Stimulated activated CD4-positive, alpha-beta T cell treated with anti-CD3 and anti-CD28 coated beads, Interleukin-4, amount 100 ng/mL, for 24 hours (primary cell): ENCODE results near the gene MUC5B.
"Not testable (repeated sequence)": the region's sequence is repeated elsewhere in the genome, so short reads cannot be mapped to it uniquely, and the experiment has no call there.

ENCODE experiments used
- DNase-seq: peaks from one replicate; pipeline ENCODE4 v3.0.0-alpha.2; 2020

The MUC5B gene

GRCh38 chr11:1234054-1234720 is 11.3 kb downstream of the MUC5B start:
- DNase-seq = no peak

DNA sequence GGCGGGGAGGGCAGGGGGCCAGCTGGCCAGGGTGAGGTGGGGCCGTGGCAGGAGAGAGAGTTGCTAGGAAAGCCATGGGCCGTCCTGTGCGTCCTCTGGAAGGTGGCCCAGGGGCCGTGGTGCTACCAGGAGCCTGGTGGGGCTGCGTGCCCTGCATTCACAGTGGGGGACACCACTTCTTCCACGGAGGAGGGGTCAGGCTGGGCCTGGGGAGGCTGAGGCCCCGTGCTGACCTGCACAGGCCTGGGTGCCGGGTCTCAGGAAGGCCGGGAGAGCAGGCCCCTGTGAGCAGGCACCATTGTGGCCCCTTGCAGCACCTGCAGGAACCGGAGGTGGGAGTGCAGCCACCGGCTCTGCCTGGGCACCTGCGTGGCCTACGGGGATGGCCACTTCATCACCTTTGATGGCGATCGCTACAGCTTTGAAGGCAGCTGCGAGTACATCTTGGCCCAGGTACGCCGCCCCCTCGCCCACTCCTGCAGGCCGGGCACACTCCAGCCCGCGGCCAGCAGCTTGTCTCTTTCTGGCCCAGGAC is 12.0 kb downstream of the MUC5B start:
- no peak for DNase-seq

DNA sequence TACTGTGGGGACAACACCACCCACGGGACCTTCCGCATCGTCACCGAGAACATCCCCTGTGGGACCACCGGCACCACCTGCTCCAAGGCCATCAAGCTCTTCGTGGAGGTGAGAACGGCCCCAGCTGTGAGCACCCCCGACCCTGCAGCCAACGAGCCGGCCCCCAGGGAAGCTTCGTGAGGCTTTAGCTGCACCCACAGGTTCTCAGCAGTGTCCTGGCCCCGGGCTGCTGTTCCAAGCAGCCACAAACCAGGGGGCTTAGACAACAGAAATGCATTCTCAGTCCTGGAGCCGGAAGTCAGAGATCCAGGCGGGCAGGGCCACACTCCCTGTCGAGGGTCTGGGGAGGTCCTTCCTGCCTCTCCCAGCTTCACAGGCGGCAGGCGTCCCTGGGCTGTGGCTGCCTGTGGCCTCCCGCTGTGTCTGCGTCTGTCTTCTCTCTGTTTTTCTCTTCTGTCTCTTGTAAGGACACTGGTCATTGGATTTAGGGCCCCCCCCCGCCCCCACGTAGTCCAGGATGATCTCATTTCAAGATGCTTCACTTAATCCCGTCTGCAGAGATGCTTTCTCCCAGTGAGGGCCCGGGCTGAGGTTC is 12.5 kb downstream of the MUC5B start:
- no peak for DNase-seq

DNA sequence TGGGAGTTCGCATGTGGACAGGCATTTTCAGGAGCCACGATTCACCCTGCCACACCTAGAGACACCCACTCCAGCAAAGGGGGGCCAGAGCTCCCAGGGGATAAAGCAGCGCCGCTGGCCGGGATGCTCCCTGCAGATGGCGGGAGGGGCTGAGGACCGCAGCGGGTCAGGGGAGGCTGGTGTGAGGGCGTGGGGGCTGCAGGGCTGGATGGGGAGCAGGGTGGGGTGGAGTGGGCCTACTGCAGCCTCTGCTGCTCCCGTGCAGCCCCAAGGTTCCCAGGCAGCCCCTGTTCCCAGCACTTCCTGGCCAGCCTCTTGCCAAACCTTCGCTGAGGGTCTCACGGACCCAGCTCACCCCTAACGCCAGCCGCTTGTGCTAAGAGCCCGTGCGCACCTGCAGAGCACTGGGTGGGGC is 13.0 kb downstream of the MUC5B start:
- no peak for DNase-seq

- no peak for DNase-seq
Observed at GRCh38 chr11:1236316-1237127, 13.7 kb downstream of the MUC5B start.

DNA sequence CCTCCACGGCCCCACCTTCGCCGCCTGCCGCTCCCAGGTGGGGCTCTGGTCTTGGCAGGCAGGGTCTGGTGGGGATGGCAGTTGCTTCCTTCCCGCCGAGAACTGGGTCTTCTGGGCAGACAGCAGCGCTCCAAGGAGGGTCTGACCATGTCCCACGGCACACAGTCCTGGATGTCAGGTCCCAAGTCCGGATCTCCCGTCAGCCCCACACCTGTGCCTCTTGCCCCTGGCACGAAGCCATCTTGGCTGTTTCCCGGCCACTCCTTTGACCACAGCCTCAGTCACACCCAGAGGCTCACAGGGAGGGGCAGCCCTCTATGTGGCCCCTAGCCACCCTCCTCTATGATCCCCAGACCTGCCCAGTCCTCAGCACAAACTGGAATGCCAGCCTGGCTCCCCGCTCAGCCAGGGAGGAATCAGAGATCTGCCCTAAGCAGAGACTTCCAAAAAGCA is 14.3 kb downstream of the MUC5B start:
- DNase-seq = no peak

DNA sequence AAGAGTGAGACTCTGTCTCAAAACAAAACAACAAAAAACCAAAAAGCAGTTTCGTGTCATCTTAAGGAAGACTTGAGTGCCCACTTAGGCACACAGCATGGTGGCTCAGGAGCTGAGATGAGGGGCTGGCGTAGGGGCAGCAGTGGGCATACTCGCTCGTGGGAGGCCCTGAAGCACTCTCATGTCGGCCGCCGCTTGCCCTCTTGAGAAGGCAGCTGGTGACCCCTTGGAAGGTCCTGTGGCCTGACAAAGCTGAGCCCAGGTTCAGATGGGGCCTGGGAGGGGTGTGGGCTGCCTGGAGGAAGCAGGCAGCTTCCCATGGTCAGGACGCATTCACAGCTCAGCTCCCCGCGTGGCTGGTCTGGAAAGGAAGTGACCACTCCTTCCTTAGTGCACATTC is 15.0 kb downstream of the MUC5B start:
- DNase-seq = no peak

DNA sequence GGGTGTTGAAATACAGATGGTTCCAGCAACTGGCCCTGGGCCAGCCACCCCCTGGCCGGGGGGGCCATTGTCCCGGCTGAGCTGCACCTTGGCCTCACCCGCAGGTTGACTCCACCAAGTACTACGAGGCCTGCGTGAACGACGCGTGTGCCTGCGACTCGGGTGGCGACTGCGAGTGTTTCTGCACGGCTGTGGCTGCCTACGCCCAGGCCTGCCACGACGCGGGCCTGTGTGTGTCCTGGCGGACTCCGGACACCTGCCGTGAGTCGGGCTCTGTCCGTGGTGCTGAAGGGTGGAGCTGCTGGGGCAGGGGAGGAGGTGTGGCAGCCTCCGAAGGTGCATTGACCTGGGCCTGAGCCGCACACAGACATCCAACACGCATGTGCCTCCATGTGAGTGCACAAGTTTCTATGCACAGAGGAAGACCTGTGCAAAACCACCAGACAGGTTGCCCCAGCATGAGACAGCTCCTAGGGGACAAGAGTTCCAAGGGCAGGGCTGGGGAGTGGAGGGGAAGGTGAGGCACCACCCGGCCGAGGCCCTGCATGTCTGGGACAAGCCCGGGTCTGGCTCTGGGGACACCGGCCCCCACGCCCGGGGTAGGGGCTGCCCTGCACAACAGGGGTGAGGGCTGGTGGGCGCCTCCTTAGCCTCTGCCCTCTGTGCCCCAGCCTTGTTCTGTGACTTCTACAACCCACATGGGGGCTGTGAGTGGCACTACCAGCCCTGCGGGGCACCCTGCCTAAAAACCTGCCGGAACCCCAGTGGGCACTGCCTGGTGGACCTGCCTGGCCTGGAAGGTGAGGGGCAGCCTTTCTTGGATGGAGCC is 16.1 kb downstream of the MUC5B start:
- DNase-seq = no peak

GRCh38 chr11:1239596-1240205 is 16.8 kb downstream of the MUC5B start:
- DNase-seq = no peak

DNA sequence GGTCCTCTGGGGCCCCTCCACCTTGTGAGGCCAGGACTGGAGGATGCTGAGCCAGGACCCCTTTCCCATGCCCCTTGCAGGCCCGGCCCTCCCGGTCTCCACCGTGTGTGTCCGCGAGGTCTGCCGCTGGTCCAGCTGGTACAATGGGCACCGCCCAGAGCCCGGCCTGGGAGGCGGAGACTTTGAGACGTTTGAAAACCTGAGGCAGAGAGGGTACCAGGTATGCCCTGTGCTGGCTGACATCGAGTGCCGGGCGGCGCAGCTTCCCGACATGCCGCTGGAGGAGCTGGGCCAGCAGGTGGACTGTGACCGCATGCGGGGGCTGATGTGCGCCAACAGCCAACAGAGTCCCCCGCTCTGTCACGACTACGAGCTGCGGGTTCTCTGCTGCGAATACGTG is 17.9 kb downstream of the MUC5B start:
- no peak for DNase-seq

DNA sequence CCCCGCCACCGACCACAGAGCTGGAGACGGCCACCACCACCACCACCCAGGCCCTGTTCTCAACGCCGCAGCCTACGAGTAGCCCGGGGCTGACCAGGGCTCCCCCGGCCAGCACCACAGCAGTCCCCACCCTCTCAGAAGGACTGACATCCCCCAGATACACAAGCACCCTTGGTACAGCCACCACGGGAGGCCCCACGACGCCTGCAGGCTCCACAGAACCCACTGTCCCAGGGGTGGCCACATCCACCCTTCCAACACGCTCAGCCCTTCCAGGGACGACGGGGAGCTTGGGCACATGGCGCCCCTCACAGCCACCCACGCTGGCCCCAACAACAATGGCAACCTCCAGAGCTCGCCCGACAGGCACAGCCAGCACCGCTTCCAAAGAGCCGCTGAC is 18.8 kb downstream of the MUC5B start:
- no peak for DNase-seq

DNA sequence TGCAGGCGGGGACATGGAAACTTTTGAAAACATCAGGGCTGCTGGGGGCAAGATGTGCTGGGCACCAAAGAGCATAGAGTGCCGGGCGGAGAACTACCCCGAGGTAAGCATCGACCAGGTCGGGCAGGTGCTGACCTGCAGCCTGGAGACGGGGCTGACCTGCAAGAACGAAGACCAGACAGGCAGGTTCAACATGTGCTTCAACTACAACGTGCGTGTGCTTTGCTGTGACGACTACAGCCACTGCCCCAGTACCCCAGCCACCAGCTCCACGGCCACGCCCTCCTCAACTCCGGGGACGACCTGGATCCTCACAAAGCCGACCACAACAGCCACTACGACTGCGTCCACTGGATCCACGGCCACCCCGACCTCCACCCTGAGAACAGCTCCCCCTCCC is 19.4 kb downstream of the MUC5B start:
- DNase-seq = no peak

GRCh38 chr11:1242751-1243150 is 19.9 kb downstream of the MUC5B start:
- not testable (repeated sequence) for DNase-seq

- DNase-seq = not testable (repeated sequence)
Observed at GRCh38 chr11:1243521-1243920, 20.7 kb downstream of the MUC5B start.

DNA sequence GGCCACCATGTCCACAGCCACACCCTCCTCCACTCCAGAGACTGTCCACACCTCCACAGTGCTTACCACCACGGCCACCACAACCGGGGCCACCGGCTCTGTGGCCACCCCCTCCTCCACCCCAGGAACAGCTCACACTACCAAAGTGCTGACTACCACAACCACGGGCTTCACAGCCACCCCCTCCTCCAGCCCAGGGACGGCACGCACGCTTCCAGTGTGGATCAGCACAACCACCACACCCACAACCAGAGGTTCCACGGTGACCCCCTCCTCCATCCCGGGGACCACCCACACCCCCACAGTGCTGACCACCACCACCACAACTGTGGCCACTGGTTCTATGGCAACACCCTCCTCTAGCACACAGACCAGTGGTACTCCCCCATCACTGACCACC is 21.7 kb downstream of the MUC5B start:
- not testable (repeated sequence) for DNase-seq

- not testable (repeated sequence) for DNase-seq
Observed at GRCh38 chr11:1245717-1246116, 22.9 kb downstream of the MUC5B start.

DNA sequence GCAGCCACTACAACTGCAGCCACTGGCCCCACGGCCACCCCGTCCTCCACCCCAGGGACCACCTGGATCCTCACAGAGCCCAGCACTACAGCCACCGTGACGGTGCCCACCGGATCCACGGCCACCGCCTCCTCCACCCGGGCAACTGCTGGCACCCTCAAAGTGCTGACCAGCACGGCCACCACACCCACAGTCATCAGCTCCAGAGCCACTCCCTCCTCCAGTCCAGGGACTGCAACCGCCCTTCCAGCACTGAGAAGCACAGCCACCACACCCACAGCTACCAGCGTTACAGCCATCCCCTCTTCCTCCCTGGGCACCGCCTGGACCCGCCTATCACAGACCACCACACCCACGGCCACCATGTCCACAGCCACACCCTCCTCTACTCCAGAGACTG is 23.4 kb downstream of the MUC5B start:
- DNase-seq = not testable (repeated sequence)

DNA sequence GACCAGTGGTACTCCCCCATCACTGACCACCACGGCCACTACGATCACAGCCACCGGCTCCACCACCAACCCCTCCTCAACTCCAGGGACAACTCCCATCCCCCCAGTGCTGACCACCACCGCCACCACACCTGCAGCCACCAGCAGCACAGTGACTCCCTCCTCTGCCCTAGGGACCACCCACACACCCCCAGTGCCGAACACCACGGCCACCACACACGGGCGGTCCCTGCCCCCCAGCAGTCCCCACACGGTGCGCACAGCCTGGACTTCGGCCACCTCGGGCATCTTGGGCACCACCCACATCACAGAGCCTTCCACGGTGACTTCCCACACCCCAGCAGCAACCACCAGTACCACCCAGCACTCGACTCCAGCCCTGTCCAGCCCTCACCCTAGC is 24.2 kb downstream of the MUC5B start:
- not testable (repeated sequence) for DNase-seq

- not testable (repeated sequence) for DNase-seq
Observed at GRCh38 chr11:1248951-1249350, 26.1 kb downstream of the MUC5B start.

DNA sequence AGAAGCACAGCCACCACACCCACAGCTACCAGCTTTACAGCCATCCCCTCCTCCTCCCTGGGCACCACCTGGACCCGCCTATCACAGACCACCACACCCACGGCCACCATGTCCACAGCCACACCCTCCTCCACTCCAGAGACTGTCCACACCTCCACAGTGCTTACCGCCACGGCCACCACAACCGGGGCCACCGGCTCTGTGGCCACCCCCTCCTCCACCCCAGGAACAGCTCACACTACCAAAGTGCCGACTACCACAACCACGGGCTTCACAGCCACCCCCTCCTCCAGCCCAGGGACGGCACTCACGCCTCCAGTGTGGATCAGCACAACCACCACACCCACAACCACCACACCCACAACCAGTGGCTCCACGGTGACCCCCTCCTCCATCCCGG is 27.5 kb downstream of the MUC5B start:
- DNase-seq = not testable (repeated sequence)

GRCh38 chr11:1251236-1251770 is 28.4 kb downstream of the MUC5B start:
- no peak for DNase-seq
